GM21423 (cell line): Measurements from ENCODE around the gene HSD17B3.
"Not testable (repeated sequence)": the region's sequence is repeated elsewhere in the genome, so short reads cannot be mapped to it uniquely, and the experiment has no call there.

Source experiments
- ATAC-seq: cut with Tn5 transposase; IDR thresholded peaks from one replicate; pipeline ENCODE4 v1.9.1; 2021; ENCODE audit warnings: mild to moderate bottlenecking, moderate library complexity; ENCODE audit not compliant: unreplicated experiment

The HSD17B3 gene

DNA sequence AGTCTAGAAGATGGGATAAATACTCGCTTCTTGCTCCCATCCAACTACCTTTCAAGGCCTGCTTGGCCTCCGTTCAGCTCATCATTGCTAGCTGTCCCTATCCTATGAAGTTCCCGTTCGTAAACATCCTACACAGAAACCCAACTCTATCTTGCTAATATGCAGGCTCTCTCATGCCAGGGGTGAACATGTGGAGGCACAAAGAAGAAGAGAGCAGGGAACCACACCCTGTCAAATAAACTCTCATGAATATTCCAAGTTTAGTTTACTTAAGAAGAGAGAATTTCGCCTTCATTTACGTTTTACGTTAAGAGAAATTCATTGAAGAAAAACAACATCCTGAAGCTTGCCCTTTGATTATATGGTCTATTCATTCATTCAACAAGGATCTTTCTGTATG lies 7.9 kb upstream of the HSD17B3 start:
- no peak for ATAC-seq

DNA sequence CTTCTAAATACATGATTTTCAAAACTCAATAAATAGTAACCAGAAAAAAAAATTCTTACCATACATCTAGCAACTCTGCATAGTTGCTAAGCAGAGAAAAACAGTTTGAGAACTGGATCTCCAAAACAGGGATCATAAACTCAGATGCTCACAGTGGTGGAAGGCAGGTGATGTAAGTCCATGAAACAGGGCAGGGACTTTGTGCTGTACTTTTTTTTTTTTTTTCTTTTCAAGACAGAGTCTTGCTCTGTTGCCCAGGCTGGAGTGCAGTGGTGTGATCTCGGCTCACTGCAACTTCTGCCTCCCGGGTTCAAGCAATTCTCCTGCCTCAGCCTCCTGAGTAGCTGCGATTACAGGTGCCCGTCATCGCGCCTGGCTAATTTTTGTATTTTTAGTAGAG lies 5.0 kb upstream of the HSD17B3 start:
- ATAC-seq = not testable (repeated sequence)

DNA sequence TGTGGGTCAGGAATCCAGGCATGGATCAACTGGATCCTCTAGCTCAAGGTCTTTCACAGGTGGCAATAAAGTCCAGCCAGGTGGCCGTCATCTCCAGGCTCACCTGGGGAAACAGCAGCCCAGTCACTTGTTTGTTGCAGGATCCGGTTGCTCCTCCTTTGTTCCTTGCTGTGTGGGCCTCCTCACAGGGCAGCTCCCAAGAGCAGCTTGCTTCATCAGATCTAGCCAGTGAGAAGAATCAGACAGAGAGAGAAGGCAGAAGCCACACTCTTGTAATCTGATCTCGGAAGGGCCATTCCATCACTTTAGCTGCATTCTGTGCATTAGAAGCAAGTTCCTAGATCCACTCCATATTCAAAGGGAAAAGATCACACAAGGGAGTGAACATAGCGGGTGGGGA lies 3.2 kb upstream of the HSD17B3 start:
- no peak for ATAC-seq

DNA sequence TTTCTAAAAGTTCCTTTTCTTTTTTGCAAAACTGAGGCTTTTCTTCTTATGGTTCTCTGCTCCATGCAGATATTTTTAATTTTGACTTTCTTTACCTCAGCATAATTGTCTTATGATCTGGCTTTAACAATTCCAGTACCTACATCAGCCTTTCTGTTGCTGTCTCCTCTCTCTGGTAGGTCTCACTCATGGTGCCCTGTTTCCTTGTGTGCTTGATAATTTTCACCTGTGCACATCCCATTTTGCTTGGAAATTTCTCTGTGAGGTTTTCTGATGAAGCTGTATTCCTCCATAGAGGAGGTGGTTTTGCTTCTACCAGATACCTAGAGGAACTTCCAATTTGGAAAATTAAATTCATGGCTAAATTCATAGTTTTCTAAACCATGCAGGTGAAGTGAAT lies 2.3 kb upstream of the HSD17B3 start:
- ATAC-seq = no peak

DNA sequence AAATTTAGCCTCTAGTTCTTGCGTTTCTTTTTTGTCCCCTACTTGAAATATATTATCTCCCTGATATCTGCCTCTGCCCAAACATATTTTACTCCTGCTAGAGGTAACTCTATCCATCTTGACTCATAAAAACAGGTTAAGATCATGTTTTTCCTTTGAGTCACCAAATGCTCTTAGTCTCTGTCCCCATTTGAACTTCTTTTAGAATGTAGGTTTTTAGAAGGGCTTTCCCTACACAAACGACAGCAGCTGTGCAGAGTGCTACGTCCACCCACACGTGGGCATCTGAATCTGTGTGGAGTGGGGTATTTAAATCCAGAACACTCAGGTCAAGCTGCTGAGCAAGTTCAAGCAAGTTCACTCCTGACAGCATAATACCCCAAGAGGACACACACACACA lies 2.2 kb downstream of the HSD17B3 start:
- ATAC-seq = no peak

DNA sequence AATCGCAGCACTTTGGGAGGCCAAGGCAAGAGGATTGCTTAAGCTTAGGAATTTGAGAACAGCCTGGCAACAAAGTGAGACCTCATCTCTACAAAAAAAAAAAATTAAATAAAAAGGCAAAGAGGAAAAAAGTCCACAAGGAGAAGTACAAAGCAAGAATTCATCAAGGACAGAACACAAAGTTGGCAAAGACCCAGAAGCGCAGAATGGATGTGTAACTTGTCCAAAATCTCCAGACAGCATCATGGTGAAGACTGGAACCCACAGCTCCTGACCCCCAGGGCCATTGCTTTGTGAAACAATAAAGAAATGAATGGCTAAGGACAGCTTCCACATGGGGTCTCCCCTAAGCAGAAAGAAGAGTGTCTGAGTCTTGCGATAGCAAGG lies 7.8 kb downstream of the HSD17B3 start:
- no peak for ATAC-seq

DNA sequence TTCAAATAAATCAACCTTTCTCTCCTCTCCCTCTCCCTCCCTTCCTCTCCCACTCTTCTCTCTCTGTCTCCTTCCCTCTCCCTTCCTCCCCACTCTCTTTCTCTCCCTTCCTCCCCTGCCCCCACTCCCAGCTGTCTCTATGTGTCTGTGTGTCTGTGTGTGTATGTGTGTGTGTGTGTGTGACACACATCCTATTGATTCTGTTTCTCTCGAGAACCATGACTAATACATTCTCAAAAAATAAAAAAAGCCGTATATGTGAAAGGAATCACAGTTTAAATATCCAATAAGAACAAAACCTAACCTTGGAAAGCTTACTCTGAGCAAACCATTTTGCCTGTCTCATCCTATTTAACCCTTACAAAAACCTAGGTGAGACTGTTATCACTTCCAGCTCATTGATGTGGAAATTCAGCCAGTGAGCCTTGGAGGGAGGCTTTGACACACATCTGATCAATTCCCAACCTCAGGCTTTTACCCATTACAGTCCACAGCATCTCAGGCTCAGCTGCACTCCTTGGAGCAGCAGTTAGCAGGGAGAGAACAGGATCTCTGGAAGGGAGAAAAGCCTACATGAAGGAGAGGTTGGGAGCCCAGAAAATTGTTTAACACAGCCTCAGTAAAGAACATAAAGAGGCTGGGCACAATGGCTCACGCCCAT lies 8.3 kb downstream of the HSD17B3 start:
- ATAC-seq = no peak

DNA sequence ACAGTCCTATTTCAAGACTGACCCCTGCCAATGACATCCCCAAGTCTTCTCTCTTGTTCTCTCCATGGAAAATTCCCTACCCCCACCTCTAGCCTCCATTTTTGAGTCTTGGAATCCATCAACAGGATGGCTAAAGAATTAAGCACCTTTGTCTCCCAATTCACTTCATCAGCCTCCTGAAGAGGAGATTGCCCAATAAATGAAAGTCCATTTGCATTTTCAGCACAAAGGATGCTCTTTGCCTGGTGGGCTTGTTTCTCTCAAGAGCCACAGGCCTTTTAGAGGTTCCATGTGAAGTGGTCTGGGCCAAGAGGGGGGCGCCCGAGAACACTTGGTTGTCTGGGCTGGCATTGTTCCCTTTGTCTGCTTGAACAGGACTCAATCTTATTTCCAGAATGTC lies 12.6 kb downstream of the HSD17B3 start:
- no peak for ATAC-seq

GRCh38 chr9:96281641-96282040 lies 20.3 kb downstream of the HSD17B3 start:
- ATAC-seq = no peak

DNA sequence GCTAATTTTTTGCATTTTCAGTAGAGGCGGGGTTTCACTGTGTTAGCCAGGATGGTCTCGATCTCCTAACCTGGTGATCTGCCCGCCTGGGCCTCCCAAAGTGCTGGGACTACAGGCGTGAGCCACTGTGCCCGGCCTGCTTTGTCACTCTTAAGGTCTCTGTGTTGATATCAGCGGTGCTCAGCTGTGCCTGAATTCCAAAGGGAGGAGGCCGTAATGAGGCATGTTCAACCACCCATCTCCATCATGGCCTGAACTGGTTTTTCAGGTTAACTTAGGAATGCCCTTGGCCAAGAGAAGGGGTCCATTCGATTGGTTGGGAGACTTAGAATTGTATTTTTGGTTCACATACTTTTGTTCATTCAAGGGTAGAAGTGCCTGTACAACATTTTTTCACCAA lies 22.0 kb downstream of the HSD17B3 start:
- no peak for ATAC-seq

DNA sequence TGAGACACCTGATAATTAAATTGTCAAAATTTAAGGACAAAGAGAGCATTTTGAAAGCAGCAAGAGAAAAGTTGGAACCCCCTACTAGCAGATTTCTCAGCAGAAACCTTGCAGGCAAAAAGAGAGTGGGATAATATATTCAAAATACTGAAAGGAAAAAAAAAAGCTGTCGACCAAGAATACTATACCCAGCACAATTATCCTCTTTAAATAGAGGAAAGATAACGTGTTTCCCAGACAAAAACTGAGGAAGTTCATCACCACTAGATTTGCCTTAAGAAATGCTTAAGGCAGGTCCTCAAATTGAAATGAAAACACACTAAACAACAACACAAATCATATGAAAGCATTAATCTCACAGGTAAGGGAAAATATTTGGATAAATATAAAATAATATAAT lies 27.0 kb downstream of the HSD17B3 start:
- ATAC-seq = no peak

DNA sequence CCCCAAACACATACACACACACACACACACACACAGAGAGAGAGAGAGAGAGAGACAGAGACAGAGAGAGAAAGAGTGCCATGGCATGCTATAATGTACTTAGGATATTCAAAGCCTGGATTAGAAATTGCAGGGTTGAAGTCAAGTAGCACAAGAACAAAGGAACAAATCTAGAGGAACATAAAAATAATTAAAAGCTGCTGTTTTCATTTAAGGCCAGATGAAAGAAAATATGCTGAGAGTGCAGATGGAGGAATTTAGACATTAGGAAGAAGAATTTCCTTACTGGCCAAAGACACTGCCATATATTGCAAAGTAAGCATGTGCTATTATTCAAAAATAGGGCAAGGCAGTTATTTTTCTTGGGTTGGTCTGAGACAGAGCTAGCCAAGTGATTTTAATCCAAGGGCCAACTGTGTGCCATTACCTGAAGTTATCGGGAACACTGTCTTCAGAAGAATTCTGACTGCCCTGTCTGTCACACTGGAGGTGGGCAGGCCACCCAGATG lies 31.7 kb downstream of the HSD17B3 start:
- ATAC-seq = no peak

- no peak for ATAC-seq
These were observed 43.0 kb downstream of the HSD17B3 start for GRCh38 chr9:96258967-96259366.

DNA sequence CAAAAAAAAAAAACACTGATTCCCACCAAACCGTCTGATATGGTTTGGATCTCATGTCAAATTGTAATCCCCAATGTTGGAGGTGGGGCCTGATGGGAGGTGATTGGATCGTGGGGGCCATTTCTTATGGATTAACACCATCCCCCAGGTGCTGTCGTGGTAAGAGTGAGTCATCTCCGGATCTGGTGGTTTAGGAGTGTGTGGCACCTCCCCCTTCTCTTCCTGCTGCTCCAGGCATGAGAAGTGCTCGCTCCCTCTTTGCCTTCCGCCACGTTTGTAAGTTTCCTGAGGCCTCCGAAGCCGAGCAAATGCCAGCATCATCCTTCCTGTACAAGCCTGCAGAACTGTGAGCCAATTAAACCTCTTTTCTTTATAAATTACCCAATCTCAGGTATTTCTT lies 45.2 kb downstream of the HSD17B3 start:
- ATAC-seq = no peak

- ATAC-seq = no peak
These were observed 46.3 kb downstream of the HSD17B3 start for GRCh38 chr9:96255698-96256097.

DNA sequence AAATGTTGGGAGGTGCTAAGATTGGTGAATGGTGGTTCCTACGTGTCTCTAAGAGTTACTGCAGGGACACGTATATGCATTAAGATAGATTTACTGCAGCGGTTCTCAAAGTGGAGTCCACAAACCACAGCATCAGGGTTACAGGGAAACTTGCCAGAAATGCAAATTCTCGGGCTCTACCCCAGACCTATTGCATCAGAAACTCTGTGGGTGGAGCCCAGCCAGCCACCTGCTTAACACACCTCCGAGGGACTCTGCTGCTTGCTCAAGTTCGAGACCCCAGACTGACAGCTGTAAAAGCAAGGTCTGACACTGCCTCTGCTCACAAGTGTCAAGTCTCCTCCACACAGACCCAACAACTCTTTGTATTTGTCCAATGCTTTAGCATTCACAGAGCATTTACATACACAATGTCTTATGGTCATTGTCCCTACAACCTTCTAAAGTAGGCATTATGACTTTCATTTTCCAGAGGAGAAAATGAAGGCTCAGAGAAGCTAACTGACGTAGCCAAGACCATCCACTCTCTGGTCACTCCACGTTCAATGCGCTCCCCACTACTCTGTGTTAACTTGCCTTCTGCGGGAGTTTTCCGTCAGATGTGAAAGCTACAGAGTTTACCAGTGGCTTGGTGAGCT lies 48.8 kb downstream of the HSD17B3 start:
- ATAC-seq = no peak

DNA sequence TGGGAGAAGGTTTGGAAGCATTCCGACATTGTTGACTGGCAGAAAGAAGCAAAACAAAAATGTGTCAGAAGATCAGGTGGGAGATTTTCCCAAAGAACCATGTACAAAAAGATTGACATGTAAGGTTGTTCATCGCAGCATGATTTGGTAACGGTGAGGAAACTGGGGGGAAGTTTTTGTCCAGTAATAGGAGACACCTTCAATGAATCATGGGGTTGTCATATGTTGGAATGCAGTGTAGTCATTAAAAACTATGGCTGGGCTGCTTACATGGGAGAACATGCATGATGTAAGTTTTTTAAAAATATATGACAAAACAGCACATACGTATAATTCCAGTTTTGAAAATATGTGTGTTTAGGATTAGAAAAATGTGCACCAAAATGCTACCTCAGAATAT lies 50.5 kb downstream of the HSD17B3 start:
- no peak for ATAC-seq

DNA sequence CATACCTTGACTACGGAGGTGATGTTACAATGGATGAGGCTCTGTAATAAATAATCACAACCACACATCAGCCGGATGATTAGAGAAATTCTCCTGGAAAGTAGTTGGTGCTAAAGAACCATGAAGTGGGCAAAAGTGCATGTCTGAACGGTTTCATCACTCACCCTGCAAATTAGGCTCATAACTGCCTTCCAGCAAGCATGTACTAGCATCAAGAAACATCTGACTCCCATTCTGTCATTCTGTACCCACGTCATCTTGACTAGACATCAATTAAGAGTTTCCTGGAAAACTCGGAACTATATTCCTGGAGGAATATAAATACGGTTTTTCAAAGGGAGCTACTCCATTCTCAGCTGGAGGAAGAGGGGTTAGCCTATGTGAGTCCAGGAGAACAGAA lies 52.2 kb downstream of the HSD17B3 start:
- ATAC-seq = no peak

DNA sequence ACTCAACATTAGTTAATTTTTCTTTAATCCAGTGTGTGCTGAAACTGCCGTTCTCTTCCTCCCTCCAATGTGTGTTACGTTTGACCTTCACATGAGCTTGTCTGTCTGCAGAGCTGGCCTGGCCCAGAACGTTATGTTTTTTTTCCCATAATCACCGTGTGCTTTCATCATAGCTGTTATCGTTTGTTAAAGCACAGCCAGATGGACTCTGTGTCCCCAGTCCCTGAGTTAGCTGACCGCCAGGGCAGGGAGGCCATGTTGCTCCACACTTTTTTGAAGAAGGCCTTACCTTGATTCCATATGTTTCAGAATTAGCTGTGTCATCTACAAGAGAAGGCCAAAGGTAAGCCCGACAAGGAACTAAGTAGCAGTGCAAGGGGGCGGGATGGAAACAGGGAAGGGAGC lies 55.7 kb downstream of the HSD17B3 start:
- no peak for ATAC-seq

GRCh38 chr9:96245399-96245798 lies 56.6 kb downstream of the HSD17B3 start:
- ATAC-seq = no peak

DNA sequence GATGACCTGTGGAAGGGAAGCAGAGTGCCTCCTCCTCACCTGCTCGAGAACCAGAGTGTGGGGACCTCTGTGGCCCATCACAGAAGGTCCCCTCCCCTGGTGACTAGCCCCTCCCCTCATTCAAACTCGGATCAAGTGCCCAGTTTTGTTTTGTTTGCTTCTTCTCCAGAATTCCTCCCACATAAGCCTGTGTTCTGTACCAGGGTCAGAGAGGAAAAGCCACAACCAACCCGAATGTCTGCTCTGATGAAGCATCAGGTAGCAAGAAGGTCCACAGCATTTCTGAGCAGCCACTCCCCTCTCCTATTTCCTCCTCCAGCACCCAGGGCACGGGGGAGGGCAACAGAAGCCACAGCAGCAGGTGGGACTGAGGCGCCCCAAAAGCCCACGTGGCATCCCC lies 58.2 kb downstream of the HSD17B3 start:
- ATAC-seq = no peak

DNA sequence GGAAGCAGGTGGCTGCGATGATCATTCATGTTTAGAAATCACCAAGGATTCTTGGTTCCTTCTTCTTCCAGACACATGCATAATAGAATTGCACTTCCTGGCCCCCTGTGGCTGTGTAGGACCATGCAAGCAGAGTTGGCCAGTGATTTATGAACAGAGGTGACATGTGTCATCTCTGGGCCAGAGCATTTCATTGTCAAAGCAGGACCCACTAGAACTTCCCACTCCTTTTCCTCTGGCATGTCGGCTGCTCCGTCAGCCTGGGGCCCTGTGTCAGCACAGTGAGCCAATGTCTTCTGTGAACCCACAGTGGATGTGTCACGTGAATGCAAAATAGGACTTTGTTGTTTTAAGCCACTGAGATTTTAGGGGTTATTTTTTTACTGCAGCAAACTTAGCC lies 59.2 kb downstream of the HSD17B3 start:
- no peak for ATAC-seq

GRCh38 chr9:96241391-96241809 lies 60.6 kb downstream of the HSD17B3 start:
- ATAC-seq = peak; percentile 53
